Measurements from ENCODE around the gene PCYT2. TPM values are rescaled to one million over a fixed set of nuclear protein-coding genes. Genes with fewer than 3 reads are reported as not detected.

PCYT2 gene
- total RNA-seq, 1 experiment from 2014 or later, result 151 TPM

DNA sequence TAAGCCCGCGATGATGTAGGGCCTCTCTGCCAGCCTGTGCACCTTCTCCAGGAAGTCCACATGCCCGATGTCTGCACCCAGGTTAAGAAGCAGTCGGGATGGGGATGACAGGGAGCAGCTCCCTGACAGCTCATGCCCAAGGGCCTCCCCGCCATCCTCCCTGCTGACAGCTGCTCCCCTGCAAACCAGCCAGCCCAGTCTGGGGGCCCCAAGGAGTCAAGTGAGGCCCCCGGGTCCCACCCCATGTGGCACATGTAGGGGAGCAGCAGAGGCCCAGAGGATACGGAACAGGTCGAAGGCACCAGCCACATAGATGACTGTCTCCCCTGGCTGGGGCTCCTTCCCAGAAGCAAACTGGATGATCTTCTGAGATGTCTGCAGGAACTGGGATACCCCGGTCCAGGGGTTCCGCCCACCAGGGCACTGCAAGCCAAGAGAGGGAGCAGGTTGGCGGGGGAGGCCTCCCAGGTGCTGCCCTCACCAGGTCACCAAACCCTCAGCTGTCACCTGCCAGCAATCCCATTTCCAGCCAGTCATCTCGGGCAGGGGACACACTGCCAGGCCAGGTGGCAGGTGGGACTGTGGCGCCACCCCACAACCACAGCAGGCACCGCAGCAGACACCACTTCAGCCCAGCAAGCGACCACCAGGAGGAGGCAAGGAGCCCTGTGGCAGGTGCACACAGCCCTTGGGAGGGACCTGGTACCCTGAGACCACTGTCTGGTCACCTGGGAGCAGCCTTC lies 4.6 kb downstream of the PCYT2 start:
- H3K9me3 Mint-ChIP-seq (ENCODE audit: unreplicated experiment), result no peaks in the 10 kb centered on the region
- H3K36me3 ChIP-seq (ENCODE audit: control insufficient read depth, insufficient read depth, low read length), result peaks cover 12% of the 10 kb centered on the region; the same call in 1 of the 2 replicates
- H3K4me1 ChIP-seq, result peaks cover 14% of the 10 kb centered on the region
- H3K27me3 Mint-ChIP-seq (ENCODE audit: insufficient read depth, unreplicated experiment), result no peaks in the 10 kb centered on the region
- no TSS peak for BruUV-seq (replicated peaks)
- H3K4me3 Mint-ChIP-seq (ENCODE audit: unreplicated experiment), result no peak overlapping the region
- peaks cover 85% of the 10 kb centered on the region for H3K36me3 Mint-ChIP-seq (ENCODE audit: insufficient read depth, unreplicated experiment)
- no peaks in the 10 kb centered on the region for H3K9me3 ChIP-seq
- ChIA-PET POLR2A (no interaction called here), CTCF (no interaction called here)
- no peak overlapping the region for H3K4me3 ChIP-seq (ENCODE audit: low read depth, low read length)
- intact Hi-C loops (cut with micrococcal nuclease; ENCODE audit: unreplicated experiment), result no loop called here
- TF ChIP-seq, protein P1, sequence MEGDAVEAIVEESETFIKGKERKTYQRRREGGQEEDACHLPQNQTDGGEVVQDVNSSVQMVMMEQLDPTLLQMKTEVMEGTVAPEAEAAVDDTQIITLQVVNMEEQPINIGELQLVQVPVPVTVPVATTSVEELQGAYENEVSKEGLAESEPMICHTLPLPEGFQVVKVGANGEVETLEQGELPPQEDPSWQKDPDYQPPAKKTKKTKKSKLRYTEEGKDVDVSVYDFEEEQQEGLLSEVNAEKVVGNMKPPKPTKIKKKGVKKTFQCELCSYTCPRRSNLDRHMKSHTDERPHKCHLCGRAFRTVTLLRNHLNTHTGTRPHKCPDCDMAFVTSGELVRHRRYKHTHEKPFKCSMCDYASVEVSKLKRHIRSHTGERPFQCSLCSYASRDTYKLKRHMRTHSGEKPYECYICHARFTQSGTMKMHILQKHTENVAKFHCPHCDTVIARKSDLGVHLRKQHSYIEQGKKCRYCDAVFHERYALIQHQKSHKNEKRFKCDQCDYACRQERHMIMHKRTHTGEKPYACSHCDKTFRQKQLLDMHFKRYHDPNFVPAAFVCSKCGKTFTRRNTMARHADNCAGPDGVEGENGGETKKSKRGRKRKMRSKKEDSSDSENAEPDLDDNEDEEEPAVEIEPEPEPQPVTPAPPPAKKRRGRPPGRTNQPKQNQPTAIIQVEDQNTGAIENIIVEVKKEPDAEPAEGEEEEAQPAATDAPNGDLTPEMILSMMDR (IDR thresholded peaks at IDR 0.05; ENCODE audit: insufficient read depth in 1 of 2, low read depth in 1 of 2, low read length in 1 of 2, severe bottlenecking in 1 of 2, unreplicated experiment in 1 of 2), result peak in 1 of 2 experiments; percentile 17
- H3K27ac Mint-ChIP-seq (ENCODE audit: unreplicated experiment), result no peak overlapping the region
- no peaks in the 10 kb centered on the region for H3K27me3 ChIP-seq (replicated peaks; ENCODE audit: control insufficient read depth, insufficient read depth, low read length)
- no peaks in the 10 kb centered on the region for H3K4me1 Mint-ChIP-seq (ENCODE audit: low read depth, unreplicated experiment)
- DNase-seq, result no peak

DNA sequence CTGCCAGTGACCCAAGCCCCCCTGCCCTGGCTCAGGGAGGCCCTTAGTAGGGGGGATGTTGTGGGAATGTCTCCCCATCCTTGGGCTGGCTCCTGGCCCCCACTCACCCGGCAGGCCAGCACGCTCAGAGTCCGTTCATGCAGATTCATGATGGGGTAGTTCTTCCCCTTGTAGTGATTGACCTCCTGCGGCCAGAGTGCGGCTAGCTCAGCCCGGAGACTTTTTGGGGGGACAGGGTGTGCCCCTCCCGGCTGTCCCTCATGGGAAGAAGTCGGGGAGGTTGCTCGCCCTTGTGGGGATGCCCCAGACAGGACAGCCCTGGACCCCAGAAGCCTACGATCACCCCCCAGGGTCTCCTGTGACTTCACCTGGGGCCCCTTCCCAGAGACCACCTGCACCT lies 5.2 kb downstream of the PCYT2 start:
- ChIA-PET CTCF (no interaction called here), POLR2A (no interaction called here)
- peaks cover 85% of the 10 kb centered on the region for H3K36me3 Mint-ChIP-seq (ENCODE audit: insufficient read depth, unreplicated experiment)
- H3K27ac Mint-ChIP-seq (ENCODE audit: unreplicated experiment), result no peak overlapping the region
- TF ChIP-seq, protein P1 (IDR thresholded peaks at IDR 0.05; ENCODE audit: insufficient read depth in 1 of 2, low read depth in 1 of 2, low read length in 1 of 2, severe bottlenecking in 1 of 2, unreplicated experiment in 1 of 2), result no peak
- no TSS peak for BruUV-seq (replicated peaks)
- Histone ChIP-seq H3K27me3 (replicated peaks; ENCODE audit: control insufficient read depth, insufficient read depth, low read length) (no peaks in the 10 kb centered on the region), H3K9me3 (no peaks in the 10 kb centered on the region), H3K4me3 (ENCODE audit: low read depth, low read length) (no peak overlapping the region), H3K36me3 (ENCODE audit: control insufficient read depth, insufficient read depth, low read length) (peaks cover 12% of the 10 kb centered on the region; the same call in 1 of the 2 replicates), H3K4me1 (peaks cover 12% of the 10 kb centered on the region)
- H3K4me1 Mint-ChIP-seq (ENCODE audit: low read depth, unreplicated experiment), result peaks cover 2% of the 10 kb centered on the region
- H3K9me3 Mint-ChIP-seq (ENCODE audit: unreplicated experiment), result no peaks in the 10 kb centered on the region
- H3K4me3 Mint-ChIP-seq (ENCODE audit: unreplicated experiment), result no peak overlapping the region
- DNase-seq, result no peak
- intact Hi-C loops (cut with micrococcal nuclease; ENCODE audit: unreplicated experiment), result no loop called here
- H3K27me3 Mint-ChIP-seq (ENCODE audit: insufficient read depth, unreplicated experiment), result no peaks in the 10 kb centered on the region

DNA sequence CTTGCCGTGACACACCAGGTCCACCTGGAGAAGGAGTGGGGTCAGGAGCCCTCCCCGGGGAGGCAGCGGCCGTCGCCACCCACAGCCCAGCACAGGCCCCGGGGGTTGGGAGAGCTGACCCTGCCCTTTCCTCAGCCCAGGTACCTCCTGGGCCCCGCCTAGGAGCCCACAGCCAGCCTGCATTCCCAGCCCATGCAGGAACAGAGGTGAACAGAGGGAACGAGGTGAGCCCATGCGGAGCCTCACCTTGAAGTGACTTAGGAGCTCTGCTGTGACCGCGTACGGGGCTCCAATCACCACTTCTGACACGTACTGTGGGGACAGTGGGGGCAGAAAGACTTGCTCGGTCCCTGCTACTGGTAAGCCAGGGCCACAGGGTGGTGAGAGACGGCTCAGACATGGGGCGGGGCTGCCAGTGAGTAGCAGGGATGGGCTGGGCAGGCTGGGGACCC lies 5.7 kb downstream of the PCYT2 start:
- Histone ChIP-seq H3K4me3 (ENCODE audit: low read depth, low read length) (no peak overlapping the region), H3K4me1 (peaks cover 12% of the 10 kb centered on the region), H3K9me3 (no peaks in the 10 kb centered on the region), H3K27me3 (replicated peaks; ENCODE audit: control insufficient read depth, insufficient read depth, low read length) (no peaks in the 10 kb centered on the region), H3K36me3 (ENCODE audit: control insufficient read depth, insufficient read depth, low read length) (peaks cover 12% of the 10 kb centered on the region; the same call in 1 of the 2 replicates)
- BruUV-seq (replicated peaks), result no TSS peak
- peaks cover 87% of the 10 kb centered on the region for H3K36me3 Mint-ChIP-seq (ENCODE audit: insufficient read depth, unreplicated experiment)
- no peak for DNase-seq
- no peak overlapping the region for H3K4me3 Mint-ChIP-seq (ENCODE audit: unreplicated experiment)
- CTCF ChIA-PET, result no interaction called here
- no peak overlapping the region for H3K27ac Mint-ChIP-seq (ENCODE audit: unreplicated experiment)
- intact Hi-C loops (cut with micrococcal nuclease; ENCODE audit: unreplicated experiment), result no loop called here
- no peaks in the 10 kb centered on the region for H3K27me3 Mint-ChIP-seq (ENCODE audit: insufficient read depth, unreplicated experiment)
- peaks cover 7% of the 10 kb centered on the region for H3K4me1 Mint-ChIP-seq (ENCODE audit: low read depth, unreplicated experiment)
- H3K9me3 Mint-ChIP-seq (ENCODE audit: unreplicated experiment), result no peaks in the 10 kb centered on the region
- TF ChIP-seq, protein P1 (IDR thresholded peaks at IDR 0.05; ENCODE audit: insufficient read depth in 1 of 2, low read depth in 1 of 2, low read length in 1 of 2, severe bottlenecking in 1 of 2, unreplicated experiment in 1 of 2), result no peak
- POLR2A ChIA-PET, result no interaction called here

Data from Caco-2 (cell line).